Measurements from ENCODE around the gene TTPAL.
"Not testable (repeated sequence)": the region's sequence is repeated elsewhere in the genome, so short reads cannot be mapped to it uniquely, and the experiment has no call there.

TTPAL gene

DNA sequence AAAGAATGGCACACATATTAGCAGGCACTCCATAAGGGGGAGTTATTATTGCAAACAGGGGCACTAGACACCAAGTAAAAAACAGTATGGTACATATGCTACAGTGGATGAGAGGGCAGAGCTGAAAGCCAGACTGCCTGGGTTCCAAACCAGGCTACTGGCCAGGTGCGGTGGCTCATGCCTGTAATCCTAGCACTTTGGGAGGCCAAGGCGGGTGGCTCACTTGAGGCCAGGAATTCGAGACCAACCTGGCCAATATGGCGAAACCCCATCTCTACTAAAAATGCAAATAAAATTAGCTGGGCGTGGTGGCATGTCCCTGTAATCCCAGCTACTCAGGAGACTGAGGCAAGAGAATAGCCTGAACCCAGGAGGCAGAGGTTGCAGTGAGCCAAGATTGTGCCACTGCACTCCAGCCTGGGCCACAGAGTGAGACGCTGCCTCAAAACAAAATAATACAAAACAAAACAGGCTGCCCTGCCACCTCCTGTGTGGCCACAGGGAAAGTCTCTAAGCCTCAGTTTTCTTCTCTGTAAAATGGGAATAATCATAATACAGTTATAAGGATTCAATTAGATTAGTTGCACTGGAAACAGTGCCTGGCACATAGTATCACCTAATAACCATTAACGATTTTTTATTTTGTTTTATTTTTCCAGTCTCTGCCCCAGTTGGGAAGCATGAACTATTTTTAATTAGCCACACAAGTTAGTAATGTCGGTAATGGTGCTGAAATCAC is 7.5 kb upstream of the TTPAL start:
- no peak overlapping the region for H3K4me3 ChIP-seq (ENCODE audit: low read depth, low read length)
- no peak for DNase-seq (ENCODE audit: low read depth)
- TF ChIP-seq, protein P1, sequence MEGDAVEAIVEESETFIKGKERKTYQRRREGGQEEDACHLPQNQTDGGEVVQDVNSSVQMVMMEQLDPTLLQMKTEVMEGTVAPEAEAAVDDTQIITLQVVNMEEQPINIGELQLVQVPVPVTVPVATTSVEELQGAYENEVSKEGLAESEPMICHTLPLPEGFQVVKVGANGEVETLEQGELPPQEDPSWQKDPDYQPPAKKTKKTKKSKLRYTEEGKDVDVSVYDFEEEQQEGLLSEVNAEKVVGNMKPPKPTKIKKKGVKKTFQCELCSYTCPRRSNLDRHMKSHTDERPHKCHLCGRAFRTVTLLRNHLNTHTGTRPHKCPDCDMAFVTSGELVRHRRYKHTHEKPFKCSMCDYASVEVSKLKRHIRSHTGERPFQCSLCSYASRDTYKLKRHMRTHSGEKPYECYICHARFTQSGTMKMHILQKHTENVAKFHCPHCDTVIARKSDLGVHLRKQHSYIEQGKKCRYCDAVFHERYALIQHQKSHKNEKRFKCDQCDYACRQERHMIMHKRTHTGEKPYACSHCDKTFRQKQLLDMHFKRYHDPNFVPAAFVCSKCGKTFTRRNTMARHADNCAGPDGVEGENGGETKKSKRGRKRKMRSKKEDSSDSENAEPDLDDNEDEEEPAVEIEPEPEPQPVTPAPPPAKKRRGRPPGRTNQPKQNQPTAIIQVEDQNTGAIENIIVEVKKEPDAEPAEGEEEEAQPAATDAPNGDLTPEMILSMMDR (IDR thresholded peaks at IDR 0.05; ENCODE audit: low read depth, low read length, missing control alignments): no peak

DNA sequence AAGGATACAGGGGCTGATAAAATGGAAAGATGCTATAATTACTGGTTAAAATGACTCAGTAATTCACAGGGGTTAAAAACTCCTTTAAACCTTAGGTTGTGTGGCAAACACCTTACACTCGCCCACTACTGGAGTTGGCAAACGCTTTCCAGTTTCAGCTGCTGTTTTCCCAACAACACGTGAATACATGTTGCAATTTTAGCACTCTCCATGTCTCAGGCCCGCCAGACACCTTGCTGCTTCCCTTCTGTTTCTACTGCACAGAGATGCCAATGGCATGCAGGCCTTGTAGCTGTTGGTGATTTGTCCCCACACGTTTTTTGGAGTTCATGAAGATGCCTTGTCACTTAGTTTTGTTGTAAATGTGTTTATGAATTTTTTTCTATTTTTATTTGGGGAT is 5.3 kb upstream of the TTPAL start:
- no peak overlapping the region for H3K4me3 ChIP-seq (ENCODE audit: low read depth, low read length)
- TF ChIP-seq, protein P1 (IDR thresholded peaks at IDR 0.05; ENCODE audit: low read depth, low read length, missing control alignments): no peak
- DNase-seq (ENCODE audit: low read depth): no peak

- no peak for DNase-seq (ENCODE audit: low read depth)
- no peak overlapping the region for H3K4me3 ChIP-seq (ENCODE audit: low read depth, low read length)
- TF ChIP-seq, protein P1 (IDR thresholded peaks at IDR 0.05; ENCODE audit: low read depth, low read length, missing control alignments): peak; percentile 36
Measured at GRCh38 chr20:44471481-44471882, 4.2 kb upstream of the TTPAL start.

DNA sequence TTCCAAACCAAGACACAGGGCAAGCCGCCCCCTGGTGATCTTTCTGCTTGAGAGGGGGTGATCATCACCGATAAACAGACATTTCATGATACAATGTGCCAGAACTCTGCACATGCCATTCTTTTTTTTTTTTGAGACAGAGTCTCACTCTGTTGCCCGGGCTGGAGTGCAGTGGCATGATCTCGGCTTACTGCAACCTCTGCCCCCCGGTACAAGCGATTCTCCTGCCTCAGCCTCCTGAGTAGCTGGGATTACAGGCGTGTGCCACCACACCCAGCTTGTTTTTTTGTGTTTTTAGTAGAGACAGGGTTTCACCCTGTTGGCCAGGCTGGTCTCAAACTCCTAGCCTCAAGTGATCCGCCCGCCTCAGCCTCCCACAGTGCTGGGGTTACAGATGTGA is 3.4 kb upstream of the TTPAL start:
- DNase-seq (ENCODE audit: low read depth): not testable (repeated sequence)

DNA sequence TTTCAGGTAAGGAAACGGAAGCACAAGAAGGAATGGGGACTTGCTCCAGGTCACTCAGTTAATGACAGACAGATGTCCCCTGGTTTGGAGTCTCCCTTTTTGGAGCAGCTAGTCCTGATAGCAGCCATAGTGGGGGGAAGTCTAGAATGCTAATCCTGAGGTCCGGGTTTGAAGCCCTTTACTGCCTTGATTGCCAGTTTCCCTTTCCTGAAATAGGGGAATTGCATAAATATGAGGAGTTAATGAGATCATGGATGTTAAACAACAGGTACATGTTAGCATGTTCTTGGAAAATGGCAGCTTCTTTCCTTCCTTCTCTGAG is 341 bp upstream of the TTPAL start:
- H3K4me3 ChIP-seq (ENCODE audit: low read depth, low read length): peak overlapping the region; percentile 88
- no peak for DNase-seq (ENCODE audit: low read depth)
- TF ChIP-seq, protein P1 (IDR thresholded peaks at IDR 0.05; ENCODE audit: low read depth, low read length, missing control alignments): no peak

More for the DNA sequence above, 3.4 kb upstream of the TTPAL start:
- not testable (repeated sequence) for H3K4me3 ChIP-seq (ENCODE audit: low read depth, low read length)

GRCh38 chr20:44477151-44477550 is 1.5 kb downstream of the TTPAL start:
- DNase-seq (ENCODE audit: low read depth): no peak
- no peak overlapping the region; the same call in 1 of the 2 replicates for H3K4me3 ChIP-seq (ENCODE audit: low read depth, low read length)
- TF ChIP-seq, protein P1 (IDR thresholded peaks at IDR 0.05; ENCODE audit: low read depth, low read length, missing control alignments): no peak

DNA sequence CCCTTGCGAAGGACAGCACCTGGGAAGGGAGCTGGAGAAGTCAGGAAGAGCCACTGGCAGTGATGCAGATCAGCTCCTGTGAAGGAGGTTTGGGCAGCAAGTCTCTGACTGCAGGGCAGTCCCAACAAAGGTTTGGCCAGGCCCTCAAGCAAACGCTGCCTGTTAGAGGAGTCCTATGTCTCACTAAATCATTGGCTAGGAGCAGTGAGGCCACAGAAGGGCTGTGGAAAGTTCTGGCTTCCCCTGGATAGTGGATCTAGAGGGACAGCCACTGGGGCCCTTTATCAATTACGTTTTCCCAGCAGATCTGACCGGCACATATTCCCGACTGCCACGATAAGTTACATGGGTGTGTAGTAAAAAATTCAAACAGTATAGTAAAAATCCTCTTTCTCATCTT is 2.5 kb downstream of the TTPAL start:
- H3K4me3 ChIP-seq (ENCODE audit: low read depth, low read length): no peak overlapping the region
- DNase-seq (ENCODE audit: low read depth): no peak
- TF ChIP-seq, protein P1 (IDR thresholded peaks at IDR 0.05; ENCODE audit: low read depth, low read length, missing control alignments): no peak
